ENCODE results near the gene MVD.

MVD gene

DNA sequence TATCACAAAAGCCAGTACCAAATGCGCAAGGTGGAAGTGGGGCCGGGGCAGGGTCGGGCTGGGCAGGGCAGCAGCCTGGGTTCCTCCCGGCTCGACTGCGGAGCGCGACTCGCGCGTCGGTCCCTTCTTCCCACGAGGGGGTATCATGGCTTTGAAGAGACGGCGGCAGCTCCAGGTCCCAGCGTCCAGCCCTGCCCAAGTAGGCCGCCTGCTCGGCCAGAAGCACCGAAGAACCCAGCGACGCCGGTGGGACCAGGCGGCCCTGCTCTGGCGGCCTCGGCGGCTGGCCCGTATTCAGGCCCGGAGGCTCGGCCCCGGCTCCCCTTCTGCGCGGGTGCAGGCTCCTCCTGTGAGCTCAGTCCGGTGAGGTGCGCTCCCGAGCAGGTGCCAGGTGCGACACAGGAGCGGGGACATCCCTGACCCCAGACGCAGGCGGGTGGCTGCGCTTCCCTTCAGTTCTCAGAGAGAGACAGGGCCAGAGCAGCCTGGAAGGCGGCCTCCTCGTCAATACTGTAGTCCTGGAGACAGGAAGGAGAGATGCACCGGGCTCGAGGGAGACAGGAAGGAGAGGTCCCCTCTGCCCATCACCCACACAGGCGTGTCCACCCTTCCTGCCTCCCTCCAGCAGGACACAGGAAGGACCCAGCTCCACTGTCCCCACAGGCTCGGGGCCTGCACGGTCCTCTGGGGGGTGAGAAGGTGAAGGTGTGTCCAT lies 34.4 kb upstream of the MVD start:
- DNase-seq (ENCODE audit: low read depth, low spot score), result no peak

DNA sequence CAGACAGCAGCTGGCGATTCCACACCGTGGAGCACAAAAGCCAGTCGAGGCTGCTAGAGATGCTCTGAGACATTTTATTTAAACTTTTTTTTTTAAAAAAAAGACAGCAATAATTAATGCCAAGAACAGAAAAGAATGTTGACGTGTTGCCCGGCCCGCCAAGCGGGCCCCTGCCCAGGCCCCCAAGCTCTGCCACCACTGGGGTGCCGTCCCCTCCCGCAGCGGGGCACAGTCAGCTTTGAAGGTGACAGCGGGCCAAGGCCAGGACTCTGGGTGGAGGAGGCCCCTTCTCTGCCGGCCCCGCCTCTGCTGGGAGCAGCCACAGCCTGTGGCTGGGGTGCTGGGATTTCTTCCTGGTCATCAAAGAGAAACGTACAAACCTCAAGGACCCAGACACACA lies 33.5 kb upstream of the MVD start:
- DNase-seq (ENCODE audit: low read depth, low spot score), result no peak

DNA sequence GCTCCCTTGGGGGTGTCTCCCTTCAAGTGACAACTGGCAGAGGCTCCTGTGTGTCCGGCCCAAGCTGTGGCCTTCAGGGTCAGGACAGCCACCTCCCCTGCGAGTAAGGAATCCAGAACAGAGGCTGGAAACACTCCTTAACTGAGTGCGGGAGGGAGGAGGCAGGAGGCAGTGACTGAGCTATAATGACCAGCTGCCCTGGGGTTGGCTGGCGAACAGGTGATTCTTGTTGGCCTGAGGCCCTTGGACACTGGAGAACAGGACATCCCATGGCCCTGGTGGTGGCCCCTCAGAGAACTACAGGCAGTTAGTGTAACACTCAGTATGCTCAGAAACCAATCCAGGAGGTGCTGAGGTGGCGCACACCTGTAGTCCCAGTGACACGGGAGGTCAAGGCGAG lies 32.9 kb upstream of the MVD start:
- DNase-seq (ENCODE audit: low read depth, low spot score), result no peak

- no peak for DNase-seq (ENCODE audit: low read depth, low spot score)
Measured at GRCh38 chr16:88695218-88695617, 32.3 kb upstream of the MVD start.

- no peak for DNase-seq (ENCODE audit: low read depth, low spot score)
Measured at GRCh38 chr16:88694221-88695087, 31.6 kb upstream of the MVD start.

- DNase-seq (ENCODE audit: low read depth, low spot score), result no peak
Measured at GRCh38 chr16:88693420-88694177, 30.7 kb upstream of the MVD start.

- no peak for DNase-seq (ENCODE audit: low read depth, low spot score)
Measured at GRCh38 chr16:88692861-88693260, 30.0 kb upstream of the MVD start.

GRCh38 chr16:88691924-88692560 lies 29.2 kb upstream of the MVD start:
- DNase-seq (ENCODE audit: low read depth, low spot score), result no peak

DNA sequence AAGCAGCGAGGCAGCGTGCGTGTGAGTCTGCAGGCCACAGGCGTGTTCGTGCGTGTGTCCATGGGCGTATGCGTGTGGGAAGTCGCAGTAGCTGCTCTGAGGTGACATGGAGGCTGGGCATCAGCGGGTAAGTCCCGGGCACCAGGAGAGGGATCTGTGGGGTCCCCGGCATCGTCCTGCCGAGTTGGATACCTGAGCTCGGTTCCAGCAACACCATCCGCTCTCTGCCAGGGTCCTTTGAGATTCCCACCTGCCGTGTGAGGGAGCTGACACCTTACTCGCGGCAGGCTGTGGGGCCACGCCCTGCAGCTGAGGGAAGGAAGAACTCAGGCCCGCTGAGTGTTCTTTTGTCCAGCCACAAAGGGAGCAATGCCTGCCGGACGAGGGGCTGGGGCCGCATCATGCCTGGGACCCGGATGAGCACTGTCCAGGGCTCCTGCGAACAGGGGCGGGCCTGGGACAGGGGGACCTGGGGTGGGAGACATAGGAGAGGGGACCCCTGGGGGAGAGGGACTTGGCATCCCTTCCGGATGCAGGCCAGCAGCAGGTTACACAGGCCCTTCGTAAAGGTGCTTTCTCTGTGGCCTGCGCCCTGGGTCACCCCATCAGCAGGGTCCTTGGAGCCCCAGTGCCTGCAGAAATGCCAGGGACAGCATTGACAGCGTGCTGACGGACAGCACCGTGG lies 28.4 kb upstream of the MVD start:
- DNase-seq (ENCODE audit: low read depth, low spot score), result no peak

GRCh38 chr16:88690341-88691128 lies 27.6 kb upstream of the MVD start:
- no peak for DNase-seq (ENCODE audit: low read depth, low spot score)

DNA sequence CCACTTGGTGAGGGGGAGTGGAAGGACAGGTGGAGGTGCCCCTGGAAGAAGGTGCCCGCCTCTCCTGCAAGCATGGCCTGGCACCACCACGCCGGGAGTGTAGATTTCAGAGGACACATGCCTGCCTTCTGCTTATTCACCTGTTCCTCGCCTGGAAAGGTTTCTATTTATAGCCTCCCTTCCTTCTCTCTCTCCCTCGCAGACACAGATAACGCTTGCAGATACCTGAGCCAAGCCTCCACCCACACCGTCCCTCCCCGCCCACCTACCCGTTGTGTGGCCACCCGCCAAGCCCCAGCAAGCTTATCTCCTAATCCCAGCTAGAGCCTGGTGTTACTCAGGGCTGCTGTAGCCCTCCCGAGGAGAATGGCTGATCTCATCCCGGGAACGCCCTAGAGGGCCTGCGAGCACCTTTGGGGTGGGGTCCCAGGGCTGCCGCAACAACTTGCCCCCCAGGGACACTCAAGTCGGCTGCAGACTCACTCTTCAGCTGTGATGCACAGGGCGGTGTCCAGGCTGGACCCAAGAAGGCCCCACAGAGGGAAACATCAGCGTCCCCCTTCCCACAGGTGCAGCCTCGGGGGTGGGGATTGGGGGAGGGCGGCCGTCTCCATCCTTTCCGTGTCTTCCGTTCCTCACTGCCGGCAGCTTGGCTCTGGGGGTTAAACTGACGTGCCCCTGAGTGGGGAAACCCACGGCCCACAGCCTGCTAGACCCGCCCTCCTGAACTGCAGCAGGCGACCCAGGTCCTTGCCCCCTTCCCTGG lies 25.3 kb upstream of the MVD start:
- DNase-seq (ENCODE audit: low read depth, low spot score), result no peak

DNA sequence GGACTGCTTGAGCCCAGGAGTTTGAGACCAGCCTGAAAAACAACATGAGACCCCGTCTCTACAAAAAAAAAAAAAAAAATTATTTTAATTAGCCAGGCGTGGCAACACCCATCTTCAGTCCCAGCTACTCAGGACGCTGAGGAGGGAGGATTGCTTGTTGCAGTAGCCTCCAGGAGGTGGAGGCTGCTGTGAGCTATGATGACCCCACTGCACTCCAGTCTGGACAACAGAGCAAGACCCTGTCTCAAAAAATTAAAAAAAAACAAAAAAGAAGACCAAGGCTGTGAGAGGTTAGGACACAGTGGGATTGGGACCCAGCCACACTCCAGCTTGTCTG lies 24.8 kb upstream of the MVD start:
- no peak for DNase-seq (ENCODE audit: low read depth, low spot score)

- no peak for DNase-seq (ENCODE audit: low read depth, low spot score)
Measured at GRCh38 chr16:88687254-88687576, 24.3 kb upstream of the MVD start.

GRCh38 chr16:88686439-88687253 lies 23.8 kb upstream of the MVD start, which contains the start of gene SNAI3:
SNAI3 (minus strand) TSS chr16:88686507; CDS start chr16:88686406, 101 bp downstream.
- DNase-seq (ENCODE audit: low read depth, low spot score), result peak; percentile 79

DNA sequence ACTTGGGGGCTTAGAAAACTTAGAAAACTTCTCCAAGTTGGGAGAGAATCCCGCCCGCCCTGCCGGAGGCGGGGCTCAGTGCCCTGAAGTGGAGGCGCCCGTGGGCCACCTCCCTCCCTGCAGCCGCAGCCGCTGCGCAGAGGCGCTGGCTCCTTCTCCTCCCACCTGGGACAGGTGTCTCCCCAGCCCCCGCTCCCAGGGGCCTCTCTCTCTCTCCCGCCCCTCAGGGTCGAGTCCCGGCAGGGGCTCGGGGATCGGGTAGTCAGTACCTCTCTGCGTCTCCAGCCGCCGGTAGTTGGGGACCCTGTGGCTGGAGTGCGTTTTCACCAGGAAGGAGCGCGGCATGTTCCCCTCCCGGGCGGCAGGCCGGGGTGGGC lies 23.2 kb upstream of the MVD start:
- DNase-seq (ENCODE audit: low read depth, low spot score), result peak; percentile 30

- peak; percentile 62 for DNase-seq (ENCODE audit: low read depth, low spot score)
Measured at GRCh38 chr16:88685156-88686061, 22.5 kb upstream of the MVD start.

GRCh38 chr16:88684569-88685155 lies 21.8 kb upstream of the MVD start:
- DNase-seq (ENCODE audit: low read depth, low spot score), result no peak

All from astrocyte of the hippocampus (primary cell).